Thoracic aorta (tissue), 2 donors: ENCODE data around the gene GALK1. TPM values are rescaled to one million over a fixed set of nuclear protein-coding genes. Genes with fewer than 3 reads are reported as not detected.

ENCODE experiments used
- ATAC-seq: fragments of 150-250 bp; one replicate; pipeline ENCODE4 v1.8.0; 2017; ENCODE audit warnings: low read depth; ENCODE audit not compliant: insufficient number of reproducible peaks, low FRiP score
- DNase-seq: peaks from one replicate; pipeline ENCODE4 v3.0.0-alpha.2; 2020; ENCODE audit warnings: low spot score
- H3K27ac ChIP-seq, 2 donors: fragments of 200-600 bp; sonication (generic); 1 replicate in 1 of 2; 2 replicates in 1 of 2; pipeline ENCODE4 v1.5.1; 2016; ENCODE audit warnings: mild to moderate bottlenecking in 2 of 2, moderate library complexity in 2 of 2
- H3K27me3 ChIP-seq: fragments of 200-600 bp; sonication (generic); replicated peaks from 2 replicates; pipeline ENCODE4 v1.6.0; 2016; ENCODE audit warnings: mild to moderate bottlenecking; ENCODE audit not compliant: insufficient read depth
- H3K36me3 ChIP-seq: fragments of 200-600 bp; sonication (generic); one replicate; pipeline ENCODE4 v1.5.1; 2016
- H3K4me1 ChIP-seq, 2 donors: fragments of 200-600 bp; sonication (generic); 1 replicate in 1 of 2; 2 replicates in 1 of 2; pipeline versions ENCODE4 v1.5.1 to v1.6.0; 2016; ENCODE audit warnings: low read depth in 2 of 2, mild to moderate bottlenecking in 1 of 2; ENCODE audit not compliant: control insufficient read depth in 1 of 2
- H3K4me3 ChIP-seq: fragments of 200-600 bp; sonication (generic); 2 replicates; pipeline ENCODE4 v1.5.1; 2016; ENCODE audit warnings: mild to moderate bottlenecking
- H3K9me3 ChIP-seq: fragments of 200-600 bp; sonication (generic); 2 replicates; pipeline ENCODE4 v1.5.1; 2016
- total RNA-seq, 2 donors: library from RNA; depleted of rRNA; stranded (reverse); fragments of >200 nt; gene quantifications; one replicate each; pipeline versions ENCODE4 v1.1.0 to v1.2.3, GENCODE V29; 2016
- TF ChIP-seq, protein P1 (sequence below): fragments of 200-600 bp; sonication (generic); IDR thresholded peaks from one replicate; pipeline ENCODE4 v1.5.1; 2019; ENCODE audit warnings: antibody characterized with exemption

The GALK1 gene
- total RNA-seq, 2 donors from 2014 or later, result 29.6 to 58.3 TPM

GRCh38 chr17:75754378-75755204 lies 10.4 kb downstream of the GALK1 start:
- Histone ChIP-seq H3K4me1 (peaks cover 3 to 28% of the 10 kb centered on the region in 2 donors), H3K9me3 (no peaks in the 10 kb centered on the region), H3K27me3 (no peaks in the 10 kb centered on the region), H3K36me3 (peaks cover 4% of the 10 kb centered on the region), H3K4me3 (peak overlapping the region; percentile 73), H3K27ac (no peak overlapping the region)
- DNase-seq (no peak), ATAC-seq (no peak)
- TF ChIP-seq, protein P1, sequence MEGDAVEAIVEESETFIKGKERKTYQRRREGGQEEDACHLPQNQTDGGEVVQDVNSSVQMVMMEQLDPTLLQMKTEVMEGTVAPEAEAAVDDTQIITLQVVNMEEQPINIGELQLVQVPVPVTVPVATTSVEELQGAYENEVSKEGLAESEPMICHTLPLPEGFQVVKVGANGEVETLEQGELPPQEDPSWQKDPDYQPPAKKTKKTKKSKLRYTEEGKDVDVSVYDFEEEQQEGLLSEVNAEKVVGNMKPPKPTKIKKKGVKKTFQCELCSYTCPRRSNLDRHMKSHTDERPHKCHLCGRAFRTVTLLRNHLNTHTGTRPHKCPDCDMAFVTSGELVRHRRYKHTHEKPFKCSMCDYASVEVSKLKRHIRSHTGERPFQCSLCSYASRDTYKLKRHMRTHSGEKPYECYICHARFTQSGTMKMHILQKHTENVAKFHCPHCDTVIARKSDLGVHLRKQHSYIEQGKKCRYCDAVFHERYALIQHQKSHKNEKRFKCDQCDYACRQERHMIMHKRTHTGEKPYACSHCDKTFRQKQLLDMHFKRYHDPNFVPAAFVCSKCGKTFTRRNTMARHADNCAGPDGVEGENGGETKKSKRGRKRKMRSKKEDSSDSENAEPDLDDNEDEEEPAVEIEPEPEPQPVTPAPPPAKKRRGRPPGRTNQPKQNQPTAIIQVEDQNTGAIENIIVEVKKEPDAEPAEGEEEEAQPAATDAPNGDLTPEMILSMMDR, result no peak

DNA sequence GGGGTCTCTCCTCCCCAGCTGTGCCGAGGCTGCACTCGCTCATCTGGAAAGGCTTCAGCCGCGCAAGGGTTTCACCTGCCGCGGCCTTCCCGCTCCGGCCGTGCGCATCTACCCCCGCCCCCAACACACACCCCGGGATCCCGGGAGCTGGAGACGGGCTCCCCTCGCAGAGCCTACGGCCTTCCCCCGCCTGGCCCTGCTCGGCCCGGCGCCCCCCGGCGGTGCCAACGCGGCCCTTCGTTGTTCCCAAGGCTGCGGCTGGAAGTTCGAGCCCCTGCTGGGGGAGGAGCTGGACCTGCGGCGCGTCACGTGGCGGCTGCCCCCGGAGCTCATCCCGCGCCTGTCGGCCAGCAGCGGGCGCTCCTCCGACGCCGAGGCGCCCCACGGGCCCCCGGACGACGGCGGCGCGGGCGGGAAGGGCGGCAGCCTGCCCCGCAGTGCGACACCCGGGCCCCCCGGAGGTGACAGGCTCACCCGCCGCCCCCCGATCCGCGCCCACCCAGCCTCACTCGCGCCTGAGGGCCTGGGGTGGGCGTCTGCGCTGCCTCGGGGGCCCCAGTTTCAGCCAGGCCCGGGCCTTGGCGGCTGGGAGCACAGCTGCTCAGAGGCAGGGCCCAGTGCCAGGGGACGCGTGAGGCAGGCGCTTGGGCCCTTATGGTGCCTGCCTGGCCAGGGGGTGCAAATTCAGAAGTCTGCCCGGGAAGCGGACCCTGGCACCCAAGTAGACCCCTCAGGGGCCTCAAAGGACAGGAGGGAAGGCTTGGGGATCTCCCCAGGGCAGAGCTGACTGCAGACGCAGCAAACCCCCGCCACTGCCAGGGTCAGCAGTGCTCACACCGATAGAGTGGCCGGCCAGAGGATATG lies 11.2 kb downstream of the GALK1 start:
- H3K36me3 ChIP-seq, result peaks cover 4% of the 10 kb centered on the region
- no peak for DNase-seq
- ATAC-seq, result peak; percentile 21
- H3K4me3 ChIP-seq, result peak overlapping the region; percentile 73
- peaks cover 3 to 32% of the 10 kb centered on the region in 2 donors for H3K4me1 ChIP-seq
- TF ChIP-seq, protein P1, result peak; percentile 33
- no peak overlapping the region for H3K27ac ChIP-seq
- H3K27me3 ChIP-seq, result no peaks in the 10 kb centered on the region
- no peaks in the 10 kb centered on the region for H3K9me3 ChIP-seq

DNA sequence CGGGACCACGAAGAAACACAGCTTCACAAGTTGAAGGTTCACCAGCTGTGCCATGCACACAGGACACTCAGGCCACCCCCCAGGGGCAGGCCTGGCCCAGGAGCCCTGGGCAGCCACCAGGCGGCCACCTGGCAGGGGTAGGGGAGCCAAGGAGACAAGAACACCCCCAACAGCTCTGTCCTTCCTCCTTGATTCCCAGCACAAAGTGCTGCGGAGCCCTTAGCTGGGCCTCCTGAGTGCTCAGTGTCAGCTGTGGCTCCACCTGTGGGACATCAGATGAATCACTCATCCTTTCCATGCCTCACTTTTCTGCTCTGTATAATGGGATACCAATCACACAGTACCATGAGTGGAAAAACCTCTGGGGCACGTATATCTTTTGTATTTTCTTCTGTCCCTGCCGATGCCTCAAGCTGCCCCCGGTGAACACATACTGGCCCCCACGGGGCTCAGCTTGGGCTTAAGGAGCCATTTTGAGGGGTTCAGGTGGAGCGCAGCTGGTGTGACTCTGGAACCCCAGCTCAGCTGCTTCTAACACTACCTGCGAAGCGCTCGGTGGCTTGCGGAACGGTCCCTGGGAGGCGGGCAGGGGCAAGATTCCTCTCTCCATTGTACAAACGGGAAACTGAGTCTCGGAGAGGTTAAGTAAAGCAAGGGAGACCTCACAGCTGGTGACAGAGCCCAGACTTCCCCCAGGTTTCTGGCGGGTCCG lies 12.0 kb downstream of the GALK1 start:
- Histone ChIP-seq H3K27ac (no peak overlapping the region), H3K9me3 (no peaks in the 10 kb centered on the region), H3K36me3 (peaks cover 4% of the 10 kb centered on the region), H3K4me1 (peaks cover 3 to 32% of the 10 kb centered on the region in 2 donors), H3K4me3 (peak overlapping the region; percentile 73), H3K27me3 (no peaks in the 10 kb centered on the region)
- TF ChIP-seq, protein P1, result no peak
- ATAC-seq (no peak), DNase-seq (no peak)

GRCh38 chr17:75752405-75752709 lies 12.6 kb downstream of the GALK1 start:
- peaks cover 3 to 32% of the 10 kb centered on the region in 2 donors for H3K4me1 ChIP-seq
- no peak for ATAC-seq
- H3K9me3 ChIP-seq, result no peaks in the 10 kb centered on the region
- H3K36me3 ChIP-seq, result no peaks in the 10 kb centered on the region
- H3K4me3 ChIP-seq, result no peak overlapping the region
- TF ChIP-seq, protein P1, result no peak
- H3K27ac ChIP-seq, result no peak overlapping the region
- DNase-seq, result no peak
- no peaks in the 10 kb centered on the region for H3K27me3 ChIP-seq
